Dermis blood vessel endothelial cell (primary cell): ENCODE results near the gene GABRB1. TPM values are rescaled to one million over a fixed set of nuclear protein-coding genes. Genes with fewer than 3 reads are reported as not detected.
"Not testable (repeated sequence)": the region's sequence is repeated elsewhere in the genome, so short reads cannot be mapped to it uniquely, and the experiment has no call there.

ENCODE experiments used
- DNase-seq: peaks from one replicate; pipeline ENCODE4 v3.0.0; 2010
- total RNA-seq: library from RNA; depleted of rRNA; stranded (reverse); fragments of >200 nt; gene quantifications from 2 replicates; pipeline ENCODE4 v1.2.3, GENCODE V29; 2014

The GABRB1 gene
- total RNA-seq, 1 donor from 2014 or later: not detected

- DNase-seq: no peak
These were observed 284.0 kb downstream of the GABRB1 start for GRCh38 chr4:47315346-47315745.

GRCh38 chr4:47326025-47326424, 294.7 kb downstream of the GABRB1 start:
- no peak for DNase-seq

GRCh38 chr4:47330866-47331265, 299.5 kb downstream of the GABRB1 start:
- DNase-seq: no peak

GRCh38 chr4:47334652-47335051, 303.3 kb downstream of the GABRB1 start:
- no peak for DNase-seq

GRCh38 chr4:47337893-47338292, 306.5 kb downstream of the GABRB1 start:
- no peak for DNase-seq

GRCh38 chr4:47340914-47341313, 309.5 kb downstream of the GABRB1 start:
- no peak for DNase-seq

- no peak for DNase-seq
These were observed 311.4 kb downstream of the GABRB1 start for GRCh38 chr4:47342796-47343195.

GRCh38 chr4:47349326-47349725, 318.0 kb downstream of the GABRB1 start:
- no peak for DNase-seq

GRCh38 chr4:47355568-47355967, 324.2 kb downstream of the GABRB1 start:
- DNase-seq: no peak

- DNase-seq: no peak
These were observed 328.5 kb downstream of the GABRB1 start for GRCh38 chr4:47359891-47360290.

- no peak for DNase-seq
These were observed 336.4 kb downstream of the GABRB1 start for GRCh38 chr4:47367761-47368160.

GRCh38 chr4:47368211-47368610, 336.8 kb downstream of the GABRB1 start:
- no peak for DNase-seq

GRCh38 chr4:47372561-47372960, 341.2 kb downstream of the GABRB1 start:
- DNase-seq: no peak

- no peak for DNase-seq
These were observed 341.8 kb downstream of the GABRB1 start for GRCh38 chr4:47373174-47373573.

GRCh38 chr4:47373709-47374108, 342.3 kb downstream of the GABRB1 start:
- DNase-seq: no peak

- DNase-seq: no peak
These were observed 343.1 kb downstream of the GABRB1 start for GRCh38 chr4:47374477-47374876.

- DNase-seq: not testable (repeated sequence)
These were observed 346.7 kb downstream of the GABRB1 start for GRCh38 chr4:47378021-47378530.

- no peak for DNase-seq
These were observed 349.8 kb downstream of the GABRB1 start for GRCh38 chr4:47381172-47381571.

- DNase-seq: no peak
These were observed 351.5 kb downstream of the GABRB1 start for GRCh38 chr4:47382846-47383360.

GRCh38 chr4:47383829-47384427, 352.6 kb downstream of the GABRB1 start:
- peak; percentile 43 for DNase-seq

GRCh38 chr4:47386146-47386545, 354.8 kb downstream of the GABRB1 start:
- DNase-seq: no peak

GRCh38 chr4:47386561-47387235, 355.3 kb downstream of the GABRB1 start:
- no peak for DNase-seq

GRCh38 chr4:47390428-47391125, 359.2 kb downstream of the GABRB1 start:
- DNase-seq: no peak

- DNase-seq: no peak
These were observed 359.9 kb downstream of the GABRB1 start for GRCh38 chr4:47391256-47391655.
